Stimulated activated CD4-positive, alpha-beta T cell treated with anti-CD3 and anti-CD28 coated beads, Interleukin-4, amount 100 ng/mL, for 24 hours (primary cell): ENCODE measurements around the gene TBC1D22A.

ENCODE experiments used
- DNase-seq: peaks from one replicate; pipeline ENCODE4 v3.0.0-alpha.2; 2020

TBC1D22A gene

GRCh38 chr22:47150426-47150825 lies 388.0 kb downstream of the TBC1D22A start:
- DNase-seq: no peak

GRCh38 chr22:47151064-47151463 lies 388.6 kb downstream of the TBC1D22A start:
- DNase-seq: no peak

DNA sequence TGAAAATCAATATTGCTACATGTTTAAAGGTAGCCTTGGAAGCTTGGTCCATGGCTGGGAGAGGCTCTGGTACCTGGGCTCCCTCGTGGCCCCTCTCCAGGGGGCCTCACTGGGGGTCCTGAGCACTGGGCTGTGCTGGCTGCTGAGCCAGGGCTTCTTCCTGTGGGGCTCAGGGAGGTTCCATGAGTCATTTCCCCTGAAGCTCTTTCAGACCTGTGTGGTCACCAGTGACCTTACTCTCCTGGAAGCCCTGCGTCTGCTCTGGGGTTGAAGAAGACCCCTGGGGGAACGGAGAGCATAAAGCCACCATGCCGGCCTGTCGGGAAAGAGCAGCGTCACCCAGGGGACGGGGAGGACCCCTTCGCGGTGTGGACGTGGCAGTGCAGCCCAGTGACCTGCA lies 389.0 kb downstream of the TBC1D22A start:
- DNase-seq: no peak

DNA sequence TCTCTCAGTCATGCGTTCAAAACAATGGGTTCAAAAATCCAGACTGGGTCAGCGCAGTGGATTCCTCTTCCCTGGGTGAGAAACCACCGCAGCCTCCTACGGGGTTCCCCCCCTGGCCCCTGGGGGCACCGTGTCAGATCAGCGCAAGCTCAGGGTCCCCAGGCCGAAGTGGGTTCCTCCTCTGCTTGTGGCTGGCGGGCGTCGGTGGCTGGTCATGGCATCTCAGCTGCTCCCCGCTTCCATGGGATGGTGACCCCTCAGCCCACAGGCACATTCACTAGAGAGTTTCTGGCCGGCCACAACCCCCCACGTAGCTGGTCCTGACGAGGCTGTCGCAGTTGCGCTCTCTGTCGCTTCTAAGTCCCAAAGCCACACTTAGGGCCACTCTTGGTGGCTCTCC lies 389.8 kb downstream of the TBC1D22A start:
- DNase-seq: no peak

- DNase-seq: no peak
Observed at GRCh38 chr22:47152938-47153337, 390.5 kb downstream of the TBC1D22A start.

- no peak for DNase-seq
Observed at GRCh38 chr22:47153854-47154525, 391.5 kb downstream of the TBC1D22A start.

DNA sequence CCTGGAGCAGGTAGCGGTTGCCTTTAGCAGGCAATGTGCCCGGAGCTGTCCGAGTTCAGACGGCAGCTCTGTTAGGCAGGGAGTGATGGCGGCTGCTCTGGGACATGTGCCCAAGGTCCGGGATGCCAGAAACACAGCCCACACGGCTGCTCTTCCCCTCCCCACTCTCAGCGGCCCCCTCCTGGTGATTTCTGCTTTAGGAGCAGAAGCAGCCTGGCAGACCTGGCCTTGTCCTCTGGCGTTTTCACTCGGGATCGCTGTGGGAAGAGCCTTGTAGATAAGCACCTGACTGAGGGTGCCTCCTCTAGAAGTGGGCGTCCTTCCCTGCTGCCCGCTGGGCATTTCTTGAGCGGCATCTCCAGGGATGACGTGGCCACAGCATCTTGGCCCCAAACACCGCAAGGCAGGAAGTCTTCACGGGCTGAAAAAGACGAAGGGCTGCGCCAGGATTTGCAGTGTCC lies 392.2 kb downstream of the TBC1D22A start:
- no peak for DNase-seq

- no peak for DNase-seq
Observed at GRCh38 chr22:47155131-47155885, 392.9 kb downstream of the TBC1D22A start.

DNA sequence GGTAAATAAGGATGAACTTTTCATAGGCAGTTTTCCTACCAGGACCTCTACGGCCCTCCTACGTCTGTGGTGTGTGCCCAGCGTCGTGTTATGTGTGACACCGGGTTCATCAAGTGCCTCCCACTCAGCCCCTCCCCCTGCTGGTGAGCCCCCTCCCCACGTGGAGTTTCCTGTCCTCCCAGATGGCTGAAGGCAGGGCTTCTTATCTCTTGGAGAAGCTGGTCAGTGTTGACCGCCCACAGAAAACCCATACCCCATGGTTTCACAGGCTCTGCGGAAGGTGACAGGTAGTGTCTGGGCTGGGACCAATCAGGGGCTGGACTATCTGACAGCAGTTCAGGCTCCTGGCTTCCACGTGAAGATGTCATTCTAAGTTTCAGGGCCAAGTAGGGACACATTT lies 393.5 kb downstream of the TBC1D22A start:
- DNase-seq: no peak

DNA sequence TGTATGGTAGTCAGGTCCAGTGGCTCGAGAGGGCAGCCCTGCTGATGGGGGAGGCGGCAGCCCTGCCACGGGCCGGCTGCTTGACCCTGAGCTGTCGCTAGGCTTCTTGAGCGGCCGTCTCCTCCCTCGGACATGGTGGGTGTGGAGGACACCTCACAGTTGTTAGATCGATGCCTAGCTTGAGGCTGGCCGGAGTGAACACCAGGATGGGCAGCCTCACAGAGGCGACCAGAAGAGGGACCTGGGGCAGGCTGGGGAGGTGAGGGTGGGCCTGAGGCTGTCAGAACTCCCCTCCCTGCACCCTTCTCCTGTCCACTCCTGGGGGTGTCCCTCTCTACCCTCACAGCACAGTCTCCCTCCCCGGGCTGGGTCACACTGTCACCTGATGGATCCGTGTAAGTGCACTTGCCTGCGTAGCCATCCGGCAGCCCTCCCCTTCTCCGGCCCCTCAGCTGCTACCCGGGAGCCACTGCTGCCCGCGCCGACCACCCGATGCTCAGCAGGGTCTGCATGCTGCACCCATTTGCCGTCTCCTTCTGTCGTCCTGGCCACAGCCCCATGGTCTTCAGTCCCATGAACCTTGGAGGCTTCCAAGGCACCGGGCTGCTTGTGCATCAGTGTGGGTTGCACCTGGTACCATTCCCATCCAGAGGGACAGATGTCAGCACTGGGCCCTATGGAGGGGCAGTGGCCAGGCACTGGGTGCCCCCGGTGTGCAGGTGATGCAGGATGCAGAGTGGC lies 394.1 kb downstream of the TBC1D22A start:
- DNase-seq: no peak

GRCh38 chr22:47157093-47157420 lies 394.6 kb downstream of the TBC1D22A start:
- no peak for DNase-seq

GRCh38 chr22:47157486-47158270 lies 395.2 kb downstream of the TBC1D22A start:
- DNase-seq: no peak

DNA sequence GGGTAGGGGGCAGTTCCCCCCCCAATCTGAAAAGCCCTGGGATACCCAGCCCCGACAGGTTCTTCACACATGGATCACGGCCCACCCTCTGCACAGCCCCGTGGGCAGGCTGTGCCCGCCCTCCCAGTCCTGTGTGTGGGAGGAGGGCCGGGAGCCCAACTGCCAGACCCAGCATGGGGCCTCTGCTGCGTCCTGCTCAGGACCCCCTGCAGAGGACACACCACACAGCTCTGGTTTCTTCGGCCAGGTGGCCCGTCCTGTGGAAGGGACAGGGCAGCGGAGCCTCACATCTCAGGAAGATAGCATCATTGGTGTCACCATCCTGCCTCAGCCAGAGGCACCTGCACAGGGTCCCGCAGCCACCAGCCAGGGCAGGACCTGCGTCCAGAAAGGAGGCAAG lies 396.0 kb downstream of the TBC1D22A start:
- no peak for DNase-seq

GRCh38 chr22:47159592-47159991 lies 397.1 kb downstream of the TBC1D22A start:
- no peak for DNase-seq

- no peak for DNase-seq
Observed at GRCh38 chr22:47160141-47160541, 397.7 kb downstream of the TBC1D22A start.

DNA sequence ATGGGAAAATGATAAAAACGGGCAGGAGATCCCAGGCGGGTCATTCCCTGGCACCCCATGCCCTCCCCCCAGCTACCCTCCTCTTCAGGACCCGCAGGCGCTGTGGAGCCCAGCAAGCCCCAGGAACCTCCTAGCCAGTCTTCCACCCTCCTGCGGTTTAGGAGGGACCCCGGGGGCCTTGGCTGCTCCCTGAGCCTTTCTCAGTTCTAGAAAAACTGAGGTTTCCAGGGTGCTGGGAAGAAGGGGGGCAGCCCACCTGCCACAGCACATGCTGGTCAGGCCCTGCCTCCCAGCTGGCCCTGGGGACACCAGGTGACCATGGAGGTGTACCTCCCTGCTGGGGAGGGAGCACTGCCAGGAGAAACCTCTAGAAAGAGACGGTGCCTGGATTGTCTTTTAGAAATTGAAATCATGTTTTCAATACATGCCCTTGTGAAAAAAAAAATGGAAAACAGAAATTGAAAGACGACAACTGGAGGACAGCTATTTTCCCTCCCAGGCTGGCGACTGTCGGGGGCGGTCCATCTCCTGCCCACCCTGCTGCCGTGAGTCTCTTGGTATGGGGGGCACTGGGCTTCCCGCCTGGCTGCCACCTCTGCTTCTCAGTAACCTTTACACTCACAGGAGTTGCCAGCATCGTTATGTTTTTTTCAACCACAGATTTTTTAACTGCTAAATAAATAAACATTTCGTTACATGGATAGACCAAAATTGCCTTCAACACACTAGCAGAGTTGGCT lies 398.5 kb downstream of the TBC1D22A start:
- DNase-seq: no peak

GRCh38 chr22:47161631-47162030 lies 399.2 kb downstream of the TBC1D22A start:
- DNase-seq: no peak

GRCh38 chr22:47162865-47163264 lies 400.4 kb downstream of the TBC1D22A start:
- no peak for DNase-seq

GRCh38 chr22:47163481-47163855 lies 401.0 kb downstream of the TBC1D22A start:
- DNase-seq: no peak

DNA sequence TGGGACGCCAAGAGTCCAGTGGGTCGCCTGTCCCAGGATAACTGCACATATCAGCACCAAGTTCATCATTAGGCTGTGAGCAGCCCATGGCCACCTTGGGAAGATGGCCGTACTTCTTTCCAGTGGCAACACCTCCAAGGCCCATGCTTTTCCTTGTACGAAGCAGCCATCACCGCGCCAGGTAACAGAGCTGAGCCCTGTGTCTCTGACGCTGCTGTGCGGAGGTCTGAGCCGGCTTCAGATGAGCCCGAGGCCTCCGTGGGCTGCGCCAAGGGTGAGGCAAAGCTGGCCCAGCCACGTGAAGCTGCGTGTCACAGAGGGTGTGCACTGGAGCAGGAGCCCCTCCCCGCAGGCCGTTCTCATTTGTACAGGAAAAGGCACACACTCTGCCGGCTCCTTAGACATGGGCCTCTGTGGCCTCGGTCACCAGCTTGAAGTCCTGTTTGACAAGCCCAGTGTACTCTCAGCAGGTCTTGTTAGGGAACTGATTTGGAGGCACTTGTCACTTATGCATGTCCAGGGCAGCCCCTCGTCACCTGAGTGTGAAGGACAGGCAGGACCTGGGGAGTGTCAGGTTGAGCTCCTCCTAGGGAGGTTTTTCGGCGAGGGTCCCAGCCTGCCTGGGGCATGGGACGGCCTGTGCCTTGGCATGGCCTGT lies 401.5 kb downstream of the TBC1D22A start:
- DNase-seq: no peak

DNA sequence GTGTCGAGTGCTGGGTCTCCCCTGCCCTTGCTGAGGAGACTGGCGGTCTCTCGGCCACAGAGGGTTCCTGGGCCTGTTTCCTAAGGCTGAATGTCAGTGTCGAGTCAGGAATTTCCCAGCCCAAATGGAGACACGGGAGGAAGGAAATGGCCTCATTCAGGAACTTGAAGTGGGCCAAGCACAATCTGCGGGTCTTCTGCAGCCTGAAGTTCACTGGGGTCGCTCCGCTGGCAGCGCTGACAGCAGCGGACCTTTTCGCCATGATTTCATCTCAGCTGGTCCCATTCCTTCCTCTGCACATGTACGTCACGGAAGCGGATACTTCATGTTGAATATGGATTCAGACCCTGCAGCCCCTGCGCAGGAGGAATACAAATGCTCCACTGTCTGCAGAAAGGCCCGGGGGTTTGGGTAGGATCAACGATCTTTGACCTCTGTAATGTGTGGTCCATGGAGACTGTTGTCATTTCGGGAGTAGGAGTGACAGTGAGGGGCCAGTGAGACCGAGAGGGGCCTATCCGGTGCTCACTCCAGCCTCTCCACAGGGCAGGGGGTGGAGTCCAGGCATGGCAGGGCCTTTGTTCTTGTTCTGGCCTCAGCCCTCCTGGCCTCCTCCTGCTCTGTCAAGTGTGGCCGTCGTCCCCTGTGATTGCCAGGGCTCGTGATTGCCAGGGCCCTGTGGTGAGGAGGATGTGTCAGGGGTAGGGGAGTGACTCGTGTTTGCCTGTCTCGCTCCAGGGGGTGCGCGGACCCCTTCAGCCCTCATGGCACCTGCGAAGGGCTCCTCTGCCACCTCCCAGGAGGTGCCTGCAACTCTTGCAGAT lies 402.3 kb downstream of the TBC1D22A start:
- DNase-seq: no peak
